HCT116 (cell line): ENCODE data around the gene GRK1. TPM values are rescaled to one million over a fixed set of nuclear protein-coding genes. Genes with fewer than 3 reads are reported as not detected.

Source experiments
- ATAC-seq: fragments of 200-7000 bp; cut with Tn5 transposase; 2 replicates; pipeline ENCODE4 v1.9.1; 2020; ENCODE audit warnings: mild to moderate bottlenecking, moderate library complexity
- BruUV-seq: library from RNA; stranded (reverse); fragments of 400-500 nt; replicated peaks from 2 replicates; lab custom pipeline; 2021; lab: Mats Ljungman, UMichigan
- CTCF ChIA-PET: fragments of 300-600 bp; sonication (Branson Sonifier 250); formaldehyde crosslinking; loops from one replicate; lab custom pipeline; 2021; ENCODE audit warnings: antibody characterized with exemption; lab: Charles Lee
- POLR2A ChIA-PET: fragments of 300-600, 350-600 bp; sonication (Branson Sonifier 250); formaldehyde crosslinking; loops from one replicate; lab custom pipeline; 2021; ENCODE audit warnings: antibody characterized with exemption; lab: Charles Lee
- RAD21 ChIA-PET, 2 experiments: fragments of 300-600 bp; sonication (Branson Sonifier 250); formaldehyde crosslinking; loops; one replicate each; lab custom pipeline; 2023; ENCODE audit warnings: low total read pairs in 2 of 2; ENCODE audit not compliant: uncharacterized antibody in 2 of 2, unreplicated experiment in 2 of 2, low non-redundant PET in 1 of 2; lab: Charles Lee
- DNase-seq: peaks from one replicate; pipeline ENCODE4 v3.0.0-alpha.2; 2010; ENCODE audit warnings: low read depth, low spot score
- H2AFZ ChIP-seq: fragments of 200-600 bp; shearing (Covaris generic), sonication (generic); 2 replicates; pipeline ENCODE4 v1.6.1; 2017; ENCODE audit warnings: low read depth, mixed run types, mixed read lengths, antibody characterized with exemption, low read length; ENCODE audit not compliant: poor library complexity, severe bottlenecking
- H3K27ac ChIP-seq: 2 replicates; pipeline ENCODE4 v1.5.1; 2012; ENCODE audit warnings: low read depth, low read length
- H3K27me3 ChIP-seq: fragments of 200-600 bp; sonication (generic); 2 replicates; pipeline ENCODE4 v1.6.1; 2016; ENCODE audit warnings: mixed run types, low read length, mixed read lengths; ENCODE audit not compliant: insufficient read depth
- H3K36me3 ChIP-seq, 2 experiments: fragments of 200-500 bp in 1 of 2; fragments of 200-600 bp in 1 of 2; sonication (Bioruptor generic) in 1 of 2; sonication (generic) in 1 of 2; 2 replicates each; pipeline versions ENCODE4 v1.5.1 to v1.6.1; 2014 to 2016; ENCODE audit warnings: low read length in 2 of 2, inconsistent platforms in 1 of 2, mixed read lengths in 1 of 2, mixed run types in 1 of 2; ENCODE audit not compliant: insufficient read depth in 2 of 2, control insufficient read depth in 1 of 2
- H3K4me1 ChIP-seq, 2 experiments: fragments of 200-600 bp in 1 of 2; sonication (generic) in 1 of 2; 2 replicates each; pipeline versions ENCODE4 v1.5.1 to v1.6.1; 2012 to 2017; ENCODE audit warnings: low read length in 2 of 2, inconsistent platforms in 1 of 2, mild to moderate bottlenecking in 1 of 2, mixed read lengths in 1 of 2, mixed run types in 1 of 2, moderate library complexity in 1 of 2; ENCODE audit not compliant: insufficient read depth in 2 of 2, control insufficient read depth in 1 of 2
- H3K4me2 ChIP-seq: fragments of 200-600 bp; sonication (generic); 2 replicates; pipeline ENCODE4 v1.6.1; 2017; ENCODE audit warnings: mixed run types, low read length, mixed read lengths
- H3K4me3 ChIP-seq, 2 experiments: fragments of 200-600 bp in 1 of 2; sonication (generic) in 1 of 2; replicated peaks in 1 of 2; 2 replicates each; pipeline ENCODE4 v1.5.1; 2011 to 2016; ENCODE audit warnings: low read length in 2 of 2, control low read depth in 1 of 2, low read depth in 1 of 2, mild to moderate bottlenecking in 1 of 2, mixed read lengths in 1 of 2, mixed run types in 1 of 2
- H3K79me2 ChIP-seq: fragments of 200-600 bp; sonication (generic); 2 replicates; pipeline ENCODE4 v1.6.1; 2017; ENCODE audit warnings: mild to moderate bottlenecking, mixed run types, low read length, moderate library complexity, mixed read lengths; ENCODE audit not compliant: insufficient read depth
- H3K9ac ChIP-seq: fragments of 200-600 bp; sonication (generic); 2 replicates; pipeline ENCODE4 v1.6.1; 2016; ENCODE audit warnings: low read length, mixed read lengths
- H3K9me2 ChIP-seq: fragments of 200-600 bp; sonication (generic), shearing (Covaris generic); 2 replicates; pipeline ENCODE4 v1.6.1; 2017; ENCODE audit warnings: mixed run types, mild to moderate bottlenecking, moderate library complexity; ENCODE audit not compliant: insufficient read depth
- H3K9me3 ChIP-seq, 2 experiments: fragments of 200-500 bp in 1 of 2; fragments of 200-600 bp in 1 of 2; sonication (Bioruptor generic) in 1 of 2; sonication (generic) in 1 of 2; 2 replicates each; pipeline ENCODE4 v1.6.1; 2014 to 2017; ENCODE audit warnings: low read length in 2 of 2, mixed read lengths in 2 of 2, inconsistent platforms in 1 of 2, low read depth in 1 of 2, mild to moderate bottlenecking in 1 of 2, mixed run types in 1 of 2, moderate library complexity in 1 of 2; ENCODE audit not compliant: control insufficient read depth in 1 of 2, insufficient read depth in 1 of 2
- H4K20me1 ChIP-seq: fragments of 200-600 bp; sonication (generic), shearing (Covaris generic); 2 replicates; pipeline ENCODE4 v1.6.1; 2017; ENCODE audit warnings: mixed run types, mild to moderate bottlenecking, moderate library complexity; ENCODE audit not compliant: insufficient read depth
- CBX3 ChIP-seq: IDR thresholded peaks from 2 replicates; pipeline ENCODE4 v1.6.1; 2012; ENCODE audit warnings: low read depth
- EGR1 ChIP-seq: IDR thresholded peaks from 2 replicates; pipeline ENCODE4 v1.6.1; 2012; ENCODE audit warnings: low read depth
- EZH2 ChIP-seq: fragments of 200-600 bp; sonication (generic); IDR thresholded peaks from 2 replicates; pipeline ENCODE4 v1.6.1; 2017; ENCODE audit warnings: antibody characterized with exemption, mixed run types
- EZH2phosphoT487 ChIP-seq: fragments of 200-600 bp; IDR thresholded peaks from 2 replicates; pipeline ENCODE4 v1.6.1; 2018; ENCODE audit warnings: antibody characterized with exemption, borderline replicate concordance
- FOSL1 ChIP-seq: IDR thresholded peaks from 2 replicates; pipeline ENCODE4 v1.6.1; 2012; ENCODE audit warnings: low read depth
- JUND ChIP-seq: IDR thresholded peaks from 2 replicates; pipeline ENCODE4 v1.6.1; 2012
- MAX ChIP-seq: IDR thresholded peaks from 2 replicates; pipeline ENCODE4 v1.6.1; 2012
- POLR2AphosphoS5 ChIP-seq: IDR thresholded peaks from 2 replicates; pipeline ENCODE4 v1.6.1; 2011; ENCODE audit warnings: mild to moderate bottlenecking, low read depth, low read length, moderate library complexity
- RAD21 ChIP-seq: IDR thresholded peaks from 2 replicates; pipeline ENCODE4 v1.6.1; 2012; ENCODE audit warnings: low read depth, mild to moderate bottlenecking
- REST ChIP-seq: IDR thresholded peaks from 2 replicates; pipeline ENCODE4 v1.6.1; 2012; ENCODE audit warnings: low read depth
- SP1 ChIP-seq: IDR thresholded peaks from 2 replicates; pipeline ENCODE4 v1.6.1; 2012; ENCODE audit warnings: low read depth
- YY1 ChIP-seq: IDR thresholded peaks from 2 replicates; pipeline ENCODE4 v1.6.1; 2011; ENCODE audit warnings: low read length, low read depth, moderate library complexity, mild to moderate bottlenecking; ENCODE audit not compliant: insufficient replicate concordance; ENCODE audit errors: extremely low read depth
- ZFX ChIP-seq: fragments of 450-650 bp; IDR thresholded peaks from 2 replicates; pipeline ENCODE4 v1.6.1; 2017
- intact Hi-C: fragments of 100-400 bp; cut with micrococcal nuclease; formaldehyde crosslinking; loops from 2 replicates; pipeline ENCODE4 v1.10.0; 2022
- total RNA-seq: library from RNA; stranded (reverse); gene quantifications from one replicate; pipeline ENCODE4 v1.2.1, GENCODE V29; 2021; ENCODE audit not compliant: unreplicated experiment

GRK1 gene
- total RNA-seq, 1 experiment from 2014 or later = not detected

GRCh38 chr13:113785051-113786010, 118.3 kb downstream of the GRK1 start:
- CTCF ChIA-PET = no interaction called here
- no peak overlapping the region for H3K27ac ChIP-seq
- H3K4me3 ChIP-seq = no peak overlapping the region

DNA sequence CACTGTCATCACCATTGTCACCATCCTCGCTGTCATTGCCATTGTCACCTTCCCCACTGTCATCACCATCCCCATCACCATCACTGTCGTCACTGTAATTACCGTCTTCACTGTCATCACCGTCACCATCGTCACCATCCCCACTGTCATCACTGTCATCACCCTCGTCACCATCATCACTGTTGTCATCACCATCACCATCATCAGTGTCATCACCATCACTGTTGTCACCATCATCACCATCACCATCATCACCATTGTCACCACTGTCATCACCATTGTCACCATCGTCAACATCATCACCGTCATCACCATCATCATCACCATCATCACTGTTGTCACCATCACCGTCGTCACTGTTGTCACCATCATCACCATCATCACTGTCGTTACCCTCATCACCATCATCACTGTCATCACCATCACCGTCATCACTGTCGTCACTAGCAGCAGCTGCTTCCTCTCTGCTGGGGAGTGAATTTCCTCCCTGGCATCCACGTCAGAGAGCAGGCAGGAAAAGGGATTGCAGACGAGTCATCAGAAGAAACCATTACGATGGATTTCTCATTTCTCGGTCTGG, 119.3 kb downstream of the GRK1 start:
- Histone ChIP-seq H4K20me1 (no peaks in the 10 kb centered on the region), H3K4me1 (peaks cover 12 to 16% of the 10 kb centered on the region in 2 experiments), H3K9me2 (no peaks in the 10 kb centered on the region), H3K9ac (no peak overlapping the region), H3K4me3 (no peak overlapping the region), H3K27ac (no peak overlapping the region), H2AFZ (no peak overlapping the region), H3K36me3 (no peaks in the 10 kb centered on the region), H3K4me2 (no peak overlapping the region), H3K79me2 (no peaks in the 10 kb centered on the region), H3K9me3 (no peaks in the 10 kb centered on the region), H3K27me3 (no peaks in the 10 kb centered on the region)
- ChIA-PET POLR2A (no interaction called here), RAD21 (no interaction called here), CTCF (no interaction called here)
- ATAC-seq (no peak), DNase-seq (no peak)
- BruUV-seq = no TSS peak
- intact Hi-C loops = no loop called here
- TF ChIP-seq REST = no peak
- TF ChIP-seq POLR2AphosphoS5 = no peak
- no peak for TF ChIP-seq EGR1
- TF ChIP-seq FOSL1 = no peak
- TF ChIP-seq EZH2phosphoT487 = no peak

More at GRCh38 chr13:113785051-113786010, 118.3 kb downstream of the GRK1 start:
- no peaks in the 10 kb centered on the region for H3K9me3 ChIP-seq
- RAD21 ChIA-PET = no interaction called here
- peak; percentile 17; the same call in 1 of the 2 replicates for TF ChIP-seq POLR2AphosphoS5
- TF ChIP-seq FOSL1 = peak; percentile 48
- 0 out of 2 replicates have a peak, but pooled peaks have one; percentile 30 for TF ChIP-seq MAX
- no peak for TF ChIP-seq EZH2
- TF ChIP-seq JUND = peak; percentile 61
- no peak for TF ChIP-seq ZFX
- TF ChIP-seq CBX3 = peak; percentile 39; the same call in 1 of the 2 replicates
- no peak for TF ChIP-seq RAD21
- TF ChIP-seq YY1 = peak; percentile 47
- peak; percentile 56 for TF ChIP-seq SP1
- TF ChIP-seq, all 23 proteins: peak for 7
- intact Hi-C loops = no loop called here
- peak; percentile 74 for ATAC-seq
- H3K4me1 ChIP-seq = peaks cover 12 to 16% of the 10 kb centered on the region in 2 experiments
- POLR2A ChIA-PET = no interaction called here
- H3K36me3 ChIP-seq = no peaks in the 10 kb centered on the region
- no peaks in the 10 kb centered on the region for H3K27me3 ChIP-seq
- H3K9ac ChIP-seq = no peak overlapping the region
- BruUV-seq = no TSS peak
- no peak overlapping the region for H2AFZ ChIP-seq
- no peaks in the 10 kb centered on the region for H3K79me2 ChIP-seq
- peak overlapping the region; percentile 59 for H3K4me2 ChIP-seq
- H4K20me1 ChIP-seq = no peaks in the 10 kb centered on the region
- no peaks in the 10 kb centered on the region for H3K9me2 ChIP-seq
- DNase-seq = peak; percentile 48
